HEK293T (cell line): ENCODE results near the gene DDC.

ENCODE experiments used
- BHLHE40 ChIP-seq: fragments of 450-650 bp; IDR thresholded peaks from 2 replicates; pipeline ENCODE4 v1.6.1; 2016; ENCODE audit warnings: mild to moderate bottlenecking, moderate library complexity, borderline replicate concordance
- CTBP1 ChIP-seq: fragments of 450-650 bp; IDR thresholded peaks from 2 replicates; pipeline ENCODE4 v1.6.1; 2016; ENCODE audit warnings: borderline replicate concordance
- FOXA1 ChIP-seq: fragments of 450-650 bp; IDR thresholded peaks from 2 replicates; pipeline ENCODE4 v1.6.1; 2016; ENCODE audit warnings: mild to moderate bottlenecking
- FOXK2 ChIP-seq: fragments of 450-650 bp; IDR thresholded peaks from 2 replicates; pipeline ENCODE4 v1.6.1; 2016; ENCODE audit warnings: mild to moderate bottlenecking
- NFRKB ChIP-seq: fragments of 450-650 bp; IDR thresholded peaks from 2 replicates; pipeline ENCODE4 v1.6.1; 2016; ENCODE audit warnings: mild to moderate bottlenecking, moderate library complexity

- TF ChIP-seq FOXK2 (no peak), NFRKB (no peak), CTBP1 (no peak), FOXA1 (no peak), BHLHE40 (no peak)
Observed at GRCh38 chr7:50613473-50613872, 48.3 kb upstream of the DDC start.
